Stimulated activated CD4-positive, alpha-beta T cell treated with anti-CD3 and anti-CD28 coated beads, Interleukin-4, amount 100 ng/mL, for 48 hours (primary cell): ENCODE measurements around the gene SHOX.

Experiments
- DNase-seq, 2 donors: peaks; one replicate each; pipeline ENCODE4 v3.0.0-alpha.2; 2020; ENCODE audit warnings: low read depth in 2 of 2

The SHOX gene

DNA sequence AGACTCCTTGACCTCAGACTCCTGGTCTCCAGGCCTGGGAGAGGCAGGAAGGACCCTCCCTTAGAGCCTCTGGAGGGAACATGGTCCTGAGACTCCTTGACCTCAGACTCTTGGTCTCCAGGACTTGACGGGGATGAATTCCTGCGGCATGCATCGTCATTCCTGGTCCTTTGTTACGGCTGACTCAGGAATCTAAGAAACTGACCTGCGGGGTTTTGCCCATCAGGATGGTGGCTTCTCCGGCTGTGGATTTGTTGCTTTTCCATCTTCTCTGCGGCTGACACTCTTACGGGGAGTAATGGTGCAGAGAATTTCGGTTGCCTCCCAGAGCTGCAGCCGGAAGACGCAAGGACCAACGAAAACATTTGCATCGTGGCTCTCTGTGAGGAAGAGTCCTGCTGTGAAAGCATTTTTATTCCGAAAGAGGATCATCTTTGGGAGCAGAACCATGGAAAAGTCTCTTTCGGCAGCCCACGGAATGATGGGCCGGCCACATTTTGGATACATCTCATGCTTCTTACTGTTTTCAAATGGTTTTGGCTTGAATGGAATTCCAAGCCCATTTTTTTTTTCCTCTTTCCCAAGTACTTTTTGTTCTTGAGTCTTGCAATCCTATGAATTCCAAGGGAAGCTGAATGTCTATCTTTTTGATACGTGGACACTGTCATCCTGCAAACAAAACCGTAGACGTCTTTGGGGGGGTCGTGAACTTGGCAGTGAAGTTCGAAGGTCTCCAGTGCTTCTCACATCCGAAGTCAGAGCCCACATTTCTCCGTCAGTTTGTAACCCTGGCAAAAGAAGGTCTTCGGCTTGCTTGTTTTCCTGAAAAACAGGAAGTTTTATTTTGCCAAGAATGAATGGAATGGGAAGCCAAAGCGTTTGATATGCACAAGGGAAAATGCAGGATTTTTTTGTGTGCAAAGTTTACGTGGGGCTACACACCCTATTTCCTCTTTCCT lies 36.5 kb downstream of the SHOX start:
- no peak for DNase-seq

GRCh38 chrX:670645-671044 lies 40.1 kb downstream of the SHOX start:
- no peak for DNase-seq

GRCh38 chrX:672931-673330 lies 42.3 kb downstream of the SHOX start:
- no peak for DNase-seq

DNA sequence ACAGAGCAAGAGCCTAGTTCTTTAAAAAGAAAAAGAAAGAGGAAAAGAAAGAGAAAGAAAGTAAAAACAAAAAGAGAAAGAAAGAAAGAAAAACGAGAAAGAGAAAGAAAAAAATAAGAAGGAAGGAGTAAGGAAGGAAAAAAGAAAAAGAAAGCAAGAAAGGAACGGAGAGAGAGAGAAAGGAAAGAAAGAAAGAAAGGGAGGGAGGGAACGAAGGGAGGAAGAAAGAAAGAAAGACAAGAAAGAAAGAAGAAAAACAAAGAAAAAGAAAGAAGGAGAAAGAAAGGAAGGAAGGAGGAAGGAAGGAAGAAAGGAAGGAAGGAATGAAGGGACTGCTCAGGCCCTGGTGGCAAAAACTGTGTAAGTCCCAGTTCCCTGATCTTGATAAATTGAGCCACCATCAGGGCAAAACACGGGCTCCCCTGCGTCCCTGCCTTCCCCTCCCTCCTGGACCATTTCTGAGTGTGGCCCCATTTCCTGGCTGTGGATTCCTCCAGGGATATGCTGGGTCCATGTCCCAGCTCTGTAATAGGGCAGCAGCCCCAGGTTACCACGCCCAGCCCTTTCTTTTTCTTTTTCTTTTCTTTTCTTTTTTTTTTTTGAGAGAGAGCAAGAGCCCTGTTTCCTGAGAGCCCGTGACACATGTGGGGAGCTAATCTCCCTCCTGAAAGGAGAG lies 44.8 kb downstream of the SHOX start:
- no peak for DNase-seq

DNA sequence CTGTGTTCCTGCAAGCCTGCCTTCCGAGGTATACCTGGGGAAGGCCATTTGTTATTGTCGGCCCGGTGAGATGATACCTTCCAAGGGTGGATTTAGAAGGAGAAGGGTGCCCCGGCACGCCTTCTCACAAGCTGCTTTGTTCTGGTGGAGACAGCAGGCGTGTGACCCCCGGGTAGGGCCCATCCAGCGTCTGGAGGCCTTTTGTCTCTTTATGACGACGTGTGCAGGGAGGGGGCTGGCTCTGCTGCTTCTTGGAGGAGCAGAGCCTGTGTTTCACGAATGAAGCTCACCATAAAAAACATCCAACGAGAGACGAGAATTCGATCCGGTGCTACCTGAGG lies 45.3 kb downstream of the SHOX start:
- no peak for DNase-seq

DNA sequence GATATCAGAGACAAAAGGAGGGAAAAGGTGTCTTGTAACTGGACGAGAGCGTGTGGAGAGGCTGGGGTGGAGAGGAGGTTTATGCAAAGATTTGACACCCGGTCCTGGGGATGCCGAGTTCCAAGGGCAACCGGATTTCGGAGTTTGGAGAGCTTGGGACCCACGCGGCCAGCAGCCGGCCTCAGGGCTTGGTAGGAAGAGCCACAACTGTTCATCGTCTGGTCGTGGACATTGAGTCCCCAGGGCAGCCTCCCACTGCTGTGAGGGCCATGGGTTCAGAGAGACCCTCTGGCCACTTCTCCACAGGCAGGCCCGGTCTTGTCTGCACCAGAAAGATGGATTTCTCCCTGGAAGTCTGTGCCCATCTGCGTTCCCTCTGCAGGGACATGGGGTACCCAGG lies 46.8 kb downstream of the SHOX start:
- no peak for DNase-seq

GRCh38 chrX:679291-679979 lies 48.8 kb downstream of the SHOX start:
- no peak for DNase-seq

DNA sequence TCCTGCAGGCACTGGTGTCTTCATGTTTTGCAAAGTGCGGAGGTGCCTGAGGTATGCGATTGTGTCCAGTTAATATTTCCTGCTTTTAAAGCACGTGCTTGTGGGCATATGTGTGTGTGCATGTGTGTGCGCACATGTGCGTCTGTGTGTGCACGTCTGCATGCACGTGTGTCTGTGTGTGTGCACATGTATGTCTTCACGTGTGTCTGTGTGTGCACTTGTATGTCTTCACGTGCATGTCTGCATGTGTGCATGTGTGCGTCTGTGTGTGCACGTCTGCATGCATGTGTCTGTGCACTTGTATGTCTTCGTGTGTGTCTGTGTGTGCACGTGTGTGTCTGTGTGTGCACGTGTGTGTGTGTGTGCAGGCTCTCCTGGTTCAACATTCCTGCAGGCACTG lies 49.5 kb downstream of the SHOX start:
- DNase-seq, result no peak

- DNase-seq, result no peak
Measured at GRCh38 chrX:681989-682388, 51.4 kb downstream of the SHOX start.

- no peak for DNase-seq
Measured at GRCh38 chrX:682892-683291, 52.3 kb downstream of the SHOX start.

- DNase-seq, result no peak
Measured at GRCh38 chrX:683576-683975, 53.0 kb downstream of the SHOX start.

DNA sequence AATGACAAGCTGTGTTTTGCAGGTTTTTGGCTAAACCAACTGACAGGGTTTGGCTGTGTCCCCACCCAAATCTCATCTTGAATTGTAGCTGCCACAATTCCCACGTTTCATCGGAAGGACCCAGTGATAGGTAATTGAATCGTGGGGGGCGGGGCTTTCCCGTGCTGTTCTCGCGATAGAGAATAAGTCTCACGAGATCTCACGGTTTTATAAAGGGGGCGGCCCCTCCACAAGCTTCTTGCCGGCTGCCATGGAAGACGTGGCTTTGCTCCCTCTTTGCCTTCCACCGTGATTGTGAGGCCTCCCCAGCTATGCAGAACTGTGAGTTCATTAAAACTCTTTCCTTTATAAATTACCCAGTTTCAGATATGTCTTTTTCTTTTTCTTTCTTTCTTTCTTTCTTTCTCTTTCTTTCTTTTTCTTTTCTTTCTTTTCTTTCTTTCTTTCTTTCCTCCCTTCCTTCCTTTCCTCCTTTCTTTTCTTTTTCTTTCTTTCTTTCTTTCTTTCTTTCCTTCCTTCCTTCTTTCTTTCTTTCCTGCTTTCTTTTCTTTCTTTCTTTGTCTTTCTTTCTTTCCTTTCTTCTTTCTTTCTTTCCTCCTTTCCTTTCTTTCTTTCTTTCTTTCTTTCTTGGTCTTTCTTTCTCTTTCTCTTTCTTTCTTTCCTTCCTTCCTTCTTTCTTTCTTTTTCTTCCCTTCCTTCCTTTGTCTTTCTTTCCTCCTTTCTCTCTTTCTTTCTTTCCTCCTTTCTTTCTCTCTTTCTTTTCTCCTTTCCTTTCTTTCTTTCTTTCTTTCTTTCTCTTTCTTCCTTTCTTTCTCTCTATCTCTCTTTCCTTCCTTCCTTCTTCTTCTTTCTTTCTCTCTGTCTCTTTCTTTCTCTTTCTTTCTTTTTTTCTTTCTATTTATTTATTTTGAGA lies 54.8 kb downstream of the SHOX start:
- DNase-seq, result no peak

DNA sequence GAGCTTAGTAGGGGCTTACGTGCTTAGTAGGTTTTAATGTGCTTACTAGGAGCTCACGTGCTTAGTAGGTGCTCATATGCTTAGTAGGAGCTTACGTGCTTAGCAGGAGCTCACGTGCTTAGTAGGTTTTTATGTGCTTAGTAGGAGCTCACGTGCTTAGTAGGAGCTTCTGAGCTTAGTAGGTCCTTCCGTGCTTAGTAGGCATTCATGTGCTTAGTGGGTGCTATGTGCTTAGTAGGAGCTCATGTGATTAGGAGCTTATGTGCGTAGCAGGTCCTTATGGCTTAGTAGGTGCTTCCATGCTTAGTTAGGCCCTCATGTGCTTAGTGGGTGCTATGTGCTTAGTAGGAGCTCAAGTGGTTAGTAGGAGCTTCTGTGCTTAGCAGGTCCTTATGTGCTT lies 59.4 kb downstream of the SHOX start:
- no peak for DNase-seq

GRCh38 chrX:694800-695199 lies 64.2 kb downstream of the SHOX start:
- no peak for DNase-seq

GRCh38 chrX:698206-698605 lies 67.6 kb downstream of the SHOX start:
- DNase-seq, result no peak

GRCh38 chrX:700936-701335 lies 70.3 kb downstream of the SHOX start:
- no peak for DNase-seq

GRCh38 chrX:701673-702072 lies 71.1 kb downstream of the SHOX start:
- DNase-seq, result no peak

- no peak for DNase-seq
Measured at GRCh38 chrX:703466-703865, 72.9 kb downstream of the SHOX start.

GRCh38 chrX:703866-704265 lies 73.3 kb downstream of the SHOX start:
- no peak for DNase-seq
